DMS114 treated with DMSO at 0.1 percent for 48 hours (cell line): ENCODE measurements around the gene MAB21L4.
"Not testable (repeated sequence)": the region's sequence is repeated elsewhere in the genome, so short reads cannot be mapped to it uniquely, and the experiment has no call there.

Experiments
- DNase-seq: peaks from one replicate; lab custom pipeline; 2025; ENCODE audit not compliant: unreplicated experiment; lab: John Stamatoyannopoulos, UW

The MAB21L4 gene

GRCh38 chr2:240846309-240846708 is 49.6 kb downstream of the MAB21L4 start:
- not testable (repeated sequence) for DNase-seq

GRCh38 chr2:240840435-240841060 is 55.4 kb downstream of the MAB21L4 start:
- DNase-seq = peak; percentile 61

GRCh38 chr2:240839152-240840143 is 56.5 kb downstream of the MAB21L4 start:
- no peak for DNase-seq

GRCh38 chr2:240837621-240838020 is 58.3 kb downstream of the MAB21L4 start:
- no peak for DNase-seq

- no peak for DNase-seq
Measured at GRCh38 chr2:240836781-240837467, 59.0 kb downstream of the MAB21L4 start.
